ENCODE measurements around the gene NUMB.

Gene NUMB

GRCh38 chr14:73253323-73253610 lies 205.1 kb downstream of the NUMB start:
- in situ Hi-C loops (cut with MboI; ENCODE audit: low sequenced_read_pairs, unreplicated experiment) = no loop called here
- DNase-seq (ENCODE audit: low spot score) = no peak
- TF ChIP-seq, protein P1, sequence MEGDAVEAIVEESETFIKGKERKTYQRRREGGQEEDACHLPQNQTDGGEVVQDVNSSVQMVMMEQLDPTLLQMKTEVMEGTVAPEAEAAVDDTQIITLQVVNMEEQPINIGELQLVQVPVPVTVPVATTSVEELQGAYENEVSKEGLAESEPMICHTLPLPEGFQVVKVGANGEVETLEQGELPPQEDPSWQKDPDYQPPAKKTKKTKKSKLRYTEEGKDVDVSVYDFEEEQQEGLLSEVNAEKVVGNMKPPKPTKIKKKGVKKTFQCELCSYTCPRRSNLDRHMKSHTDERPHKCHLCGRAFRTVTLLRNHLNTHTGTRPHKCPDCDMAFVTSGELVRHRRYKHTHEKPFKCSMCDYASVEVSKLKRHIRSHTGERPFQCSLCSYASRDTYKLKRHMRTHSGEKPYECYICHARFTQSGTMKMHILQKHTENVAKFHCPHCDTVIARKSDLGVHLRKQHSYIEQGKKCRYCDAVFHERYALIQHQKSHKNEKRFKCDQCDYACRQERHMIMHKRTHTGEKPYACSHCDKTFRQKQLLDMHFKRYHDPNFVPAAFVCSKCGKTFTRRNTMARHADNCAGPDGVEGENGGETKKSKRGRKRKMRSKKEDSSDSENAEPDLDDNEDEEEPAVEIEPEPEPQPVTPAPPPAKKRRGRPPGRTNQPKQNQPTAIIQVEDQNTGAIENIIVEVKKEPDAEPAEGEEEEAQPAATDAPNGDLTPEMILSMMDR (IDR thresholded peaks at IDR 0.05; ENCODE audit: borderline replicate concordance, control extremely low read depth, extremely low read depth, insufficient read depth, missing control alignments) = no peak

DNA sequence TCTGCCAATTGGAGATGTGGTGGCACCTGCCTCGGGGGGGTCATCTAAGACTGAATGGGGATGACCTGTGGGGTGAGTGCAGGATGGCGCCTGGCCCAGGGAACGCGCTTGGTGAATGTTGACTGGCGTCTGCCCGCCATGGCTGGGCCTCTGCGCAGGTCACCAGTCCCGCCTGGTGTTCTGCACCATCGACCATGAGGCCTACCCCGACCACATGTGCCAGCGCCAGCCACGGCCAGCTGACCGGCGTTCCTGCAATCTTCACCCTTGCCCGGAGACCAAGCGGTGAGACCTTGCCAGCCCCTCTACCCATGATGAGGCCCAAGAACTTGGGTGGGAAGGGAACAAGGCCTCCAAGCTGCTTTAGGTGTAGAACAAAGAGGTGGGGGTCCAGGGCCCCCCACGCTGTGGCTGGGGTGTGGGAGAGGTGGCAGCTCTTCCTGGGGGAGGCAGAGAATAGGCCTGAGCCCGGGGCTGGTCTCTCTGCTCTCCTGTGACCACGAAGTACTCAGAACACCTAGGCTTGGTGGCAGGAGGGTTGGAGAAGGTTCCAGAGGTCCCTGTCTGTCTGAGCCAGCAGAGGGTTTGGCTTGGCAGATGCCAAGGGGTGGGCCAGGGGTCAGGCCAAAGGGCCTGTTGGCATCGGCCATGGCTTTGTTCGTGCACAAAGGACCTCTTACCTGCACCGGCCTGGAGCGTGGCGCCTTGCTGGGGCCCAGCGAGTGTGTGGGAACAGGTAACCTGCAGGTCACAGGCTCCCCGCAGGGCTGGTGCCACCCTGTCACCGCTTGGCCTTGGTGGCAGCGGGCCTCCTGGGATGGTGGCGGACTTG lies 205.6 kb downstream of the NUMB start:
- no peak for DNase-seq (ENCODE audit: low spot score)
- in situ Hi-C loops (cut with MboI; ENCODE audit: low sequenced_read_pairs, unreplicated experiment) = no loop called here
- TF ChIP-seq, protein P1 (IDR thresholded peaks at IDR 0.05; ENCODE audit: borderline replicate concordance, control extremely low read depth, extremely low read depth, insufficient read depth, missing control alignments) = no peak

DNA sequence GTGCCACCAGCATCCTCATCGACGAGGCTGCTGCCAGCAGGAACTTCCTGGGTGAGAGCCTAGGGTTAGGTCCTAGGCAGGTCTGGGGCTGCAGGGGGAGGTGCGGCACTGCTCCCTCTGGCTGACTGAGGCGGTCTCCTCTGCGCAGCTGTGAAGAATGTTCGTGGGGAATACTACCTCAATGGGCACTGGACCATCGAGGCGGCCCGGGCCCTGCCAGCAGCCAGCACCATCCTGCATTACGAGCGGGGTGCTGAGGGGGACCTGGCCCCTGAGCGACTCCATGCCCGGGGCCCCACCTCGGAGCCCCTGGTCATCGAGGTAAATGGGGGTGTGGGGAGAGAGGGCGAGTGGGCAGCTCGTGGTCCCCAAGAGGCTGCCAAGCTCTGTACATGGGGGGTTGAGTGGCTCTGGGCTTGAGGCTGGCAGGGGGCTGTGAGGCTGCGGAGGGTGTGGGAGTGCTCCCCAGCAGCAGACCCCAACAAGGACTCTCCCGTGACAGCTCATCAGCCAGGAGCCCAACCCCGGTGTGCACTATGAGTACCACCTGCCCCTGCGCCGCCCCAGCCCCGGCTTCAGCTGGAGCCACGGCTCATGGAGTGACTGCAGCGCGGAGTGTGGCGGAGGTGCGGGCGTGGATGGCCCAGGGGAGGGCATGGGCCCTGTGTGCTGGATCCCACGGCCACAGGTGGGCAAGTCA lies 206.7 kb downstream of the NUMB start:
- DNase-seq (ENCODE audit: low spot score) = no peak
- TF ChIP-seq, protein P1 (IDR thresholded peaks at IDR 0.05; ENCODE audit: borderline replicate concordance, control extremely low read depth, extremely low read depth, insufficient read depth, missing control alignments) = no peak
- in situ Hi-C loops (cut with MboI; ENCODE audit: low sequenced_read_pairs, unreplicated experiment) = no loop called here

- DNase-seq (ENCODE audit: low spot score) = no peak
- TF ChIP-seq, protein P1 (IDR thresholded peaks at IDR 0.05; ENCODE audit: borderline replicate concordance, control extremely low read depth, extremely low read depth, insufficient read depth, missing control alignments) = no peak
- in situ Hi-C loops (cut with MboI; ENCODE audit: low sequenced_read_pairs, unreplicated experiment) = no loop called here
Observed at GRCh38 chr14:73250781-73251500, 207.4 kb downstream of the NUMB start.

- no peak for DNase-seq (ENCODE audit: low spot score)
- in situ Hi-C loops (cut with MboI; ENCODE audit: low sequenced_read_pairs, unreplicated experiment) = no loop called here
- TF ChIP-seq, protein P1 (IDR thresholded peaks at IDR 0.05; ENCODE audit: borderline replicate concordance, control extremely low read depth, extremely low read depth, insufficient read depth, missing control alignments) = no peak
Observed at GRCh38 chr14:73250317-73250713, 208.0 kb downstream of the NUMB start.

DNA sequence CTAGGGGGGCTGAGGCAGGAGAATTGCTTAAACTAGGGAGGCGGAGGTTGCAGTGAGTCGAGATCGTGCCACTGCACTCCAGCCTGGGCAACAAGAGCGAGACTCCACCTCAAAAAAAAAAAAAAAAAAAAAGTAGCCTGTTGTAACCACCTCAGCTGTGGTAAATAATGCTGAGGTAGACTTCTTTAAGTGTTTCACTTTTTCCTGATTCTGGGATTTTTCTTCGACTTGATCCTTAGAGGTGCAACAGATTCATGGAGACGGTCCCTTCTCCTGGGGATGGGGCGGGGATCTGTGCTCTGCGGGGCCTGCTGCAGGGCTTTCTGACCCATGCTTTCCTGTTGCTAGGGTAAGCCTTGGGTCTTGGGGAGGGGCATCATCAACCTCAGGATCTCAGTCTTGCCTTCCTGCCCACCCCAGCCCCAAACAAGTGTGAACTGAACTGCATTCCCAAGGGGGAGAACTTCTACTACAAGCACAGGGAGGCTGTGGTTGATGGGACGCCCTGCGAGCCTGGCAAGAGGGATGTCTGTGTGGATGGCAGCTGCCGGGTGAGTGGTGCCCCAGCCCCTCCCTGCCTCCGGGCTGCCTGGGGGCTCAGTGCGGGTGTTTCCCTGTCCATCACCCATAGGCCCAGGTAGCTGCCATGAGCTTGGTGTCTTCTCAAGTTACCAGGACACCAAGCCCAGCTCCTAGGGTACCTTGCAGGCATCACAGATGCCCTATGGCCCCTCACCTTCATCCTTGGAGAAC lies 208.6 kb downstream of the NUMB start:
- in situ Hi-C loops (cut with MboI; ENCODE audit: low sequenced_read_pairs, unreplicated experiment) = no loop called here
- TF ChIP-seq, protein P1 (IDR thresholded peaks at IDR 0.05; ENCODE audit: borderline replicate concordance, control extremely low read depth, extremely low read depth, insufficient read depth, missing control alignments) = no peak
- DNase-seq (ENCODE audit: low spot score) = no peak
